GM21737 (cell line): Measurements from ENCODE around the gene ABHD2.

Source experiments
- ATAC-seq: cut with Tn5 transposase; IDR thresholded peaks from one replicate; pipeline ENCODE4 v1.9.1; 2021; ENCODE audit warnings: mild to moderate bottlenecking, moderate library complexity; ENCODE audit not compliant: unreplicated experiment

ABHD2 gene

GRCh38 chr15:89187301-89187985 lies 99.2 kb downstream of the ABHD2 start:
- no peak for ATAC-seq

GRCh38 chr15:89187986-89188514 lies 99.8 kb downstream of the ABHD2 start:
- no peak for ATAC-seq

- no peak for ATAC-seq
Measured at GRCh38 chr15:89192136-89192535, 103.9 kb downstream of the ABHD2 start.

- no peak for ATAC-seq
Measured at GRCh38 chr15:89192766-89193165, 104.5 kb downstream of the ABHD2 start.

GRCh38 chr15:89194608-89195007 lies 106.4 kb downstream of the ABHD2 start:
- no peak for ATAC-seq

GRCh38 chr15:89195836-89196235 lies 107.6 kb downstream of the ABHD2 start:
- no peak for ATAC-seq

- ATAC-seq, result no peak
Measured at GRCh38 chr15:89196241-89196640, 108.0 kb downstream of the ABHD2 start.

- no peak for ATAC-seq
Measured at GRCh38 chr15:89196994-89197393, 108.7 kb downstream of the ABHD2 start.

GRCh38 chr15:89197503-89197971 lies 109.3 kb downstream of the ABHD2 start:
- no peak for ATAC-seq

GRCh38 chr15:89198196-89198595 lies 109.9 kb downstream of the ABHD2 start:
- ATAC-seq, result no peak

- no peak for ATAC-seq
Measured at GRCh38 chr15:89198934-89199333, 110.7 kb downstream of the ABHD2 start.

GRCh38 chr15:89199746-89200145 lies 111.5 kb downstream of the ABHD2 start:
- no peak for ATAC-seq

- no peak for ATAC-seq
Measured at GRCh38 chr15:89200182-89200581, 111.9 kb downstream of the ABHD2 start.

- no peak for ATAC-seq
Measured at GRCh38 chr15:89201465-89202005, 113.3 kb downstream of the ABHD2 start.

- no peak for ATAC-seq
Measured at GRCh38 chr15:89203705-89204273, 115.5 kb downstream of the ABHD2 start.

GRCh38 chr15:89205991-89206585 lies 117.8 kb downstream of the ABHD2 start:
- ATAC-seq, result no peak

GRCh38 chr15:89206908-89207331 lies 118.7 kb downstream of the ABHD2 start:
- ATAC-seq, result peak; percentile 63

GRCh38 chr15:89208256-89208655 lies 120.0 kb downstream of the ABHD2 start:
- ATAC-seq, result no peak

GRCh38 chr15:89209057-89209456 lies 120.8 kb downstream of the ABHD2 start:
- ATAC-seq, result no peak

- ATAC-seq, result no peak
Measured at GRCh38 chr15:89211678-89212170, 123.5 kb downstream of the ABHD2 start.

- no peak for ATAC-seq
Measured at GRCh38 chr15:89215627-89216026, 127.4 kb downstream of the ABHD2 start.

GRCh38 chr15:89217031-89217430 lies 128.8 kb downstream of the ABHD2 start:
- ATAC-seq, result no peak
